Limb (tissue), 2 donors: ENCODE data around the gene WARS2.

Experiments
- DNase-seq, 2 donors: peaks; one replicate each; pipeline ENCODE4 v3.0.0-alpha.2; 2016; ENCODE audit errors: extremely low spot score in 2 of 2

WARS2 gene

DNA sequence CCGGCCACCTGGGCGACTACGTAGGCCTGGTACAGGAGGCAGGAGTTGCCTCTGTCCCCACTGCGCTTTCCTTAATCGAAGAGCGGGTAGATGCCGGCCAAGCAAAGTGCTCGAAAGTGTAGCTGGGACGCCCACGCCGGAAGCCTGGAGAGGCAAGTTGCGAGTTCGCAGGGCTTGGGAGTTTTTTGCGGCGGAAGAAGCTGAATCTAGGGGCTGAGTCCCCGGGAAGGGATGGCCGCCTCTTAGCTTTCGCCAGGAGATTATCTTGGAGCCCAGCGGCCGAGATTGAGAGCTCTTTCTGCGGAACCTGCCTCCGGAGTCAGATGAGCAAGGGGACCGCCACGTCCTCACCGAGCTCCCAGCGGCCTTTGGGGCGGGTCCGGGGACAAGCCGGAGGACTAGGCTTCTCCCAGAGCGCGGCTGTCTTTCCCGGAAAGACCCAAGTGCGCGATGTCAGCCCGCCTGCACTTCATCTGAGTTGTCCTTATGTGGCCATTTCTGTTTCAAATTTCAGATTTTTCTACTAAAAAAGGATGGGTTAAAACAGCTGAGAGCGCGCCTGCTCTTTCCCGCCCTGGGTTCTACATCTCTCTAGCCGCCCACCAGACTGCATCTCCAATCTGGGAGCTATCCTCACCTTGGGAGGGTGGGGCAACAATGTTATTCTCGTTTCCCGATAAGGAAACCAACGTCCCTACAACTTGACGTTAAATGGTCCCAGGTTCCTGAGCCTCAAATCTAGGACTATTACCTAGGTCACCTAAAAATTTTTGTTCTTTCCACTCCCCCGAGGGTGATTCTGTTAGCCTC is 139.9 kb downstream of the WARS2 start:
- peak in 1 of 2 donors; percentile 66 for DNase-seq

DNA sequence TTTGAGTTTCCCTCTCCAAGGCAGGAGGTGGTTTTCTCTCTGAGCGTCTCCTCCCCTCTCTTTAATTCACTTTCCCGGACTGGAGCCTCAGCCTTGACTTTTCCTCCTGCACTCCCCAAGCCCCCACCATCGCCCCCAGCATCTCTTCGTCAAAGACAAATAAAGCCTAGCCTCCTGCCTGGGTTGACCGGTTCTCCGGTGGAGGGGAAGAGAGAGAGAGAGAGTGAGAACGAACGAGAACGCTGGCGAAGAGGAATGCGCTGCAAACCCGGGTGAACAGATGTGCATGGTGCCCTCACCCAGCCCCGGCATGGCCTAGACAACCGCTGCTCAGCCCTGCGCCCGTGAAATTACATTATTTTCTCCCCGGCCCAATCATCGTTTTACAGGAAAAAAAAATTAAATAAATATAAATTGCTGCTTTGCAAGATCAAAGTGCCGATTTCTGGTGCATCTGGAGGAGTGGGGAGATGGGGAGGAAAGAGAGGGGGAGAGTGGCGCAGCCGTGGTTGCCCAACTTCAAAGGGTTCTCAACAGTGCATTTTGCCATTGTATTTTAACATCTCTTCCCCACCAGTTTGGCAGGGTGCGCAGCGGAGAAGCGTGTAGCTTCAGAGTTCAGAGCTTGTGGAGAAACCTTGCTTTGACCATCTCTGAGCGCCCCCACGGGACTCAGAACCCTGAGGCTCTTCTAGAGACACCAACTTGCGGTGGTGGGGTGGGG is 140.9 kb downstream of the WARS2 start:
- DNase-seq, result peak in 1 of 2 donors; percentile 45

DNA sequence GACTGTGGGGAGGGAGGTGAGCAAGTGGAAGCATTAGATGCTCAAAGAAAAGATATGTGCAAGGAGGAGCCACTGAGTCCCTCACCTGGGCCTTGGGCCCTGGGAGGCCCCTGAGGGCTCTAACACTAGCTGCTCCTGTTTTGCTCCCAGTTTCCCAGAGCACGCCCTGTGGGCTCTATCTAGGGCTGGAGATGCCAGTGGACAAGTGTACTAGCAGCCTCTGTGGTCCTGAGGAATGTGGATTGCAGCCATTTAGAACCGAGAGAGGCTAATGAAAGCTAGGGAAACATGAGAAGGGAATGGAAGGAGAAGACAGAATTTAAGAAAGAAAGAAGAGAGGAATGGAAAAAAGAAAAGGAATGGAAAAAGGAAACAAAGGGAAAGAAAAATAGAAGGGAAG is 142.3 kb downstream of the WARS2 start:
- no peak for DNase-seq

DNA sequence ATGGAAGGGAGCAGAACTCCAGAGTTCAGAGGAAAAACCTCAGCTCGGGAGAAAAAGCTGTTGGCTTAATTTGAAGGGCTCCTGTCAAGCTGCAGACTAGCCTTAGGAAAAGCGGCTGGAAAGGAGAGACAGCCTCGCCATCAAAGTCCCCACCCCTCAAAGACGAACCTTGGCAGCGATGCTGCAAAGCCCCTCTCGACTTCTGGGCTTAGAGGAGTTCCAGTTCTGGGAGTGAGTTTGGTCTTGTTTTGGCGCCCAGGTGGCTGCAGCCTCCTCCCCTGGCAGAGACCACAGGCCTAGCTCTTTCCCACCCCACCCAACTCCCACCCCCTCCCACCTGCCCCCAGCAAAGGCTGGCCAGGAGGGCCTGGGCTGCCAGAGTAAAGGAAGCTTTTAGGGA is 143.2 kb downstream of the WARS2 start:
- peak in 1 of 2 donors; percentile 27 for DNase-seq

DNA sequence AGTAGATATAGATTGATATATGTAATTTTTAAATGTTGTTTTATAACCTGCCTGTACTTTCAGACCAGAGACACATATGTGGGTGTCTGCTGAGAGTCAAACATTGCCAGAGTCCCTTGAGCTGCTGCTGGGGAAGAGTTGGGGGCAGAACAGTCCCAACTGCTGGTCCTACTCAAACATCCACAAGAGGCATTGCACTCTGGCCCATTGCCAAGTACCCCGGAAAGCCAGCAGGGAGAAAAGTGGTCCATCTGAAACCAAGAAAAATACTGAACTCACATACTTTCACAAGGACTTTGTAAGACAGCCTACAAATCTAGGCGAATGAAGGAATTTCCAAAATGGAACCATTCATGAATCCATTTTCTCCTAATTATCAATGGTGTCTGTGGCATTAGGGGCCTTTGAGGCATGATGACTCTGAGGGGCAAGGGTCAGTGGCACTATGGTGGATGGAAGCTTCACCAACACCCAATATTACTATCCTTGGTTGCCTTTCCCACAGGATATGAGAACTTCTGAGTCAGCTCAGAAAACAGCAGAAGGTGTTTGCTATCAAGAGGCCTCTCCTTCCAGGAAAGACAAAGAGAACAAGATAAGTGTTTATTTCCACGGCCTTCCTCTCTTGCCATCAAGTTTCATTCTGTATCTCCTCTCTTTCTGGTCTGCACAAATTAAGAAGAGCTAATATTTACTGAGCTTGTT is 145.0 kb downstream of the WARS2 start:
- no peak for DNase-seq

DNA sequence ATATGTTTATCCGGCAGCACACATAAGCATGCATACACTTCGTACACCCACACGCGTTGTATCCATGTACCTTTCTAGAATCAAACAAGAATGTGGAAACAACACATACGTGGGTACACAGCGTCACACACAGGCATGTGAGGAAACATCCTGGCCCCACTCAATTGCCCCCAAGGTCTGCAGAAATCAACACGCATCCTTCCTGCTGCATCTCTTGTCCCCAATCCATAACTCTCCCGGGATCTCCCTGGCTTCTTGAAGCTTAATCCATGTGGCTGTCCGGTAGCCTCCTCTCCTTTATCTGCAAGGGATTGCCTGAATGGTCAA is 146.8 kb downstream of the WARS2 start:
- no peak for DNase-seq

DNA sequence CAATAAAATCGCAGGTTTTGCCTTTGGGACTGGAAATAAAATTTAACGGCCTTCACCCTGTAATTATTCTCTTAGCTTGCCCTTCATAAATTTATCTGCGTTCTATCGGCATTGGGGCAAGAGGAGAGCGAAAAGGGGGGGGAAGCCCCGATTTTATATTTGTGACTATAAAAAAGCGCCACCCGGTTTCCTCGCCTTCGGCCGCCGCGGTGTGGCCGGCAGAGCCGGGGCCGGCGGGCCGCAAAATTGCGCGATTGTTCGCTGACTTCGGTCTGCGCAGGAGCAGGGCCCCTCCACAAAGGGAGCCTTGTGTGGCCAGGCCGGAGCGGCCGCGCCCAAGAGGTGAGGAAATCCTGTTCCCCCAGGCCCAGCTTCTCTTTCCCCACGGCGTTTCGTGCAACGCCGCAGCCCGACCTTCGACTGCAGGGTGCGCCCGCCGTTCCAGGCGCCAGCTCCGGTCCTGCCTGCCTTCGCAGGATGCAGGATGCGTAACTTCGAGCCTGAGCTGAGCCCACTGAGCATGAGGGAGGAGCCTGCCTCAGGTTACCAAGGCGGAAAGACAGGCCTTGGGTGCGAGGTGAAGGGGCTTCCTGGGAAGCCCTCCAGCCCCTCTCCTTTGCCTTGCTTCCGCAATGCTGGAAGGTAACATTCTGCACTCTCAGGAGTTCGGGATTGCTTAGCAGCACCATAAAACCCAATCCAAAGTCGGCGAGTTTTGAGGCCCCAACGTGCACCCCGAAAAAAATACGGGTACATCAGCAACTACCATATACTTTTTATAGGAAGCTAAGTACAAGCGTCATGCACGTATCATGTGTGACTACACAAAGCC is 147.4 kb downstream of the WARS2 start:
- no peak for DNase-seq

DNA sequence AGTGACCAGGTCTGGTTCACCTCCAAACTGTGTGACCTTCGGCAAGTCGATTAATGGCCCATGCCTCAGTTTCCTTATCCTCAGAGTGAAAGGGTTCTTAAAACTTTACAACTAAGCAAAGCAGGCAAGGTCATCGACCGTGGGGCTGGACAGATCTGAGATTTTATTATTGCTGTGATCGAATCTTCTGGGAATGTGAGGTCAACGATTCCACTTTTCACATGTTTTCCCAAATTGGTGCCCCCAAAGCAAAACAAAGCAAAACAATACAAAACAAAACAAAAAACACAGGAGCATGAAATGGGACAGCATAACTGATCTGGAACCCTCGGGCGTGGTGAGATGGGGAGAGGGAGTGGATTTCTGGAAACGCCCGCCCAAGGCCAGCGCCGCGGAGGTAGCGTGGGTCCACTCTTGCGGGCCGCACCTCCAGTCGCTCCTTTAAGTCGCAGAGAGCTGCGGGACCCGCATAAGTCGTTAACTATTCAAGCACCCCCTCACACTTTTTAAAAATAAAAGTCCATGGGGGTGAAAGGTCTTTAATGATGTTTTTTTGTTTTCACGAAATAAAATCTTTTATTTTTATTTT is 148.1 kb downstream of the WARS2 start:
- DNase-seq, result no peak

DNA sequence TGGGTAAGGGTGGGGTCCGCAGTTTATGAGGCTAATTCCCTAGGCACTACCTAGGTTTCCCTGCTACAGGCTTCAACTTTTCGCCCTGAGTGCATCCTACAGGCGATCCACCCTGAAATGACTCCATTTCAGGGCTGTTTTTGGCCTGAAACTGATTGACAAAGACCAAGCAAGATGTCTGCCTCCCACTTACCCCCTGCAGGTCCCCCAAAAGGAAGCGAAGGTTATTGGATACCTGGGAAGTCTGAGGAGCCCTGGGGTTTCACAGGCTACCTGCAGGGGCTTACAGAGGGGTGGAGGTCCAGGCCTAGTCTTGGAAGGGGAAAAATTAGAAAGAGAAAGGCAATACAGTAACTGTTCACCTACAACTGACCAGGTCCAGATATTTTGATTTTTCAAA is 149.0 kb downstream of the WARS2 start:
- no peak for DNase-seq

DNA sequence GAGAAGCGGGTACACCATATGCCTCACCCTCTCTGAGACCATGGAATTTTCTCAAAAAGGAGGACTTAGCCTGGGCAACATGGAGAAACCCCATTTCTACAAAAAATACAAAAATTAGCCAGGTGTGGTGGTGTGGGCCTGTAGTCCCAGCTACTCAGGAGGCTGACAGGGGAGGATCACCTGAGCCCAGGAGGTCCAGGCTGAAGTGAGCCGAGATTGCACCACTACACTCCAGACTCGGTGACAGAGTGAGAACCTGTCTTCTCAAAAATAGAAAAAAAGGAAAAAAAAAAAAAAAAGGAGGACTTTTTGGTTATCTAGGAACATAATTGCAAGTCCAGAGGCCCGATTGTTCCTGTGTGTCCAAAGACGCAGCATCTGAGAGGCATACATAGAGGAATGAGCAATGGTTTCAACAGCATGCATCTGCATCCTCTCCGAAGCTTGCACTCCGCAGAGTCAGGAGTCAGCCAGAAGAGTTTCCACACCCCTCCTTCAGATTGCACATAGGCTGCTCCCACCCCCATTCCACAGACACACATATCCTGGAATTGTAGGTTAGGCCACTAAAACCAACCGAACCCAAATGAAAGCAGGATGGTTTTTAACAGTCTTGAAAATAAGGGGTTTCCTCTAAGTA is 149.8 kb downstream of the WARS2 start:
- DNase-seq, result no peak

DNA sequence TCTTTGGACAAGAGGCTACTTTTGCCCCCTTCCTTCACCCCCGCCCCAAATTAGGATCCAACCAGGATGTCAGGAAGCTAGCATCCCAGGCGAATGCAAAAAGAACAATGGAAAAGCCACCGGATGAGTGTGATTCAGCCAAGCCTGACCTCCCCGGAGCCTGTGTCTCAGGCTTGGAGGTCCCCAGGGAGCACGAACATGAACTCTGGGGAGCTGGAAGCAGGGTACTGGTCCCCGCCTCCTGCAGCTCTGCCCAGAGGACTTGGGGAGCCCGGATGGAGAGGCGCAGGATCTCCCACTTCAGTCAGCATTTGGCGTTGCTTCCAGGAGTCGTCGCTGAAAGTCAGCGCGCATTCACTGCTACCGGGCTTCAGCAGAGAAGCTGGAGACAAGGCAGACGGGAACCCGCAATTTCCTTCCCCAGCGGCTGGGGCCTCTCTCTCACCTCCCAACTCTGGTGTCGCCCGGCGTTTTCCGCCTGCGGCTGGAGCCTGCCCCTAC is 150.5 kb downstream of the WARS2 start:
- no peak for DNase-seq

DNA sequence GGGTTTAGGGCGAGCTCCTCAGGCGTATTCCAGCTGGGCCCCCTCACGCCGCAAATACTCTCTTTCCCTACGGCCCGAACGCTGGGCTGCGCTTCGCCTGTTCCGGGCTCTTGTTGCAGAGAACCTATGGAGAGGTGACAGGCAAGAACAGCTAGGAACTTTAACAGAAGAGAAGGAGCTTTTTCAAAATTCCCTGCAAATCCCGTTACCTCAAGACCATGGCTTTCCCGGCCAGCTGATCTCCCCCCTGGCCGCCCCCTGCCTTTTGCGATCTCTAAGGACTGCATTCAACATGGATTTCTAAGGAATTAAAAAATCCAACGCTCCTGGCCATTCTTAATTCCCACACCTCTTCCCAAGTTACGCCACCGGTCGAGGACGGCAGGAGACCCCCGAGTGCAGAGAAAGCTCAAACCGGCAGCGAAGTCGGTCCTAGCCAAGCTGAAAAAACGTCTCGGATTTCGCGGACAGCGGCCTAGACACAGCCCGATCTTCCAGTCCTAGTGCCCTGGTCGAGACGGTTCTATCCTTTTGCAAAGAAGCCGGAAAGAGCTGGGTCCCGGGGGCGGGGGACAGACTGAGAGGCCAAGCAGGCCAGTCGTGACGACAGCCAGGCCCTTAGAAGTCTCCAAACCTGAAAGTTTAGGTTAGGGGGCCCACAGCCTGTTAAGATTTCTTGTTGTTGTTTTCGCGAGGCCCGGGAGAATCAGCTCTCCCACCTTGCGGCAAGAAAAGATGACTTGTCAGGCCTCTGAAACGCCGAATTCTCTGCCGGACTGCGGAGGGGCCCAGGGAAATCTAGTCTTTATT is 151.2 kb downstream of the WARS2 start:
- peak in 1 of 2 donors; percentile 69 for DNase-seq

DNA sequence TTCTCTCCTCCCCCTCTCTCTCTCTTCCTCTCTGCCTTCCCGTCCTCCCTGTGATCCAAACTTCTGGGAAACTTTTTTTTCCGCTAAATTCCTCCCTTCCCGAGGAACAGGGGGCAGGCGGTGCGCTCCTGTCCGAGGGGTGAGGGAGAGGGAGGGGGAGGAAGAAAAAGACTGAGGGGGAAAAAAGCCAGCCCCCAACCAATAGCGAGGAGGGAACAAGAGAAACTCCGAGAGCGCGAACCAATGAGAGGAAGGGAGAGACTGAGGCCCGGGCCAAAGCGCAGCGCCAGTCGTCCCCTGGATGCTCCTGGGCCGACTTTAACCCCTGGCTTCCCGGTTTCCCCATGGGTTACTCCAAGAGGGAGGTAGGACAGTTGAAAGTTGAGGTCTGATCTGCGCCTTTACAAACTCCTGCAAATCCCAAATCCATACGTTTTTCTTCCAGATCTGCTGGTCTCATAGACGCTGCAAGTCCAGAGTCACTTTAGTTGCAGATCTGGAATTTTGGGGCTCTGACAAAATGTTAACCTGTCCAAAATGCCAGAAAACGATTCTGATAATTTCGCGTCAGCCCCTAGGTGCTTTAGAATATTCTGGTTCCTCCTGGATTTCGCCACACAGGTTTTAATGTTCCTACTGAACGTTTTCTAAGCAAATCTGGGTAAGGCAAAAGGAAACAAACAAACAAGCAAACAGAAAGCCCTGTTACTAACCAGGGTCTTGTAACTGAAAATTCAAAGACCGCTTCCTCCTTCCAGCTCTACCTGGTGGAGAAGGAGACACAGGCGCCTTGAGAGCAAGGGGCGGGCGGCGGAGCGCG is 152.1 kb downstream of the WARS2 start, which contains the start of gene TBX15:
Gene TBX15, minus strand, starts transcription at position 158 of the 820 bp plus-strand sequence. CDS start 548 bp downstream, outside the sequence.
- DNase-seq, result peak; percentile 75 to 86

DNA sequence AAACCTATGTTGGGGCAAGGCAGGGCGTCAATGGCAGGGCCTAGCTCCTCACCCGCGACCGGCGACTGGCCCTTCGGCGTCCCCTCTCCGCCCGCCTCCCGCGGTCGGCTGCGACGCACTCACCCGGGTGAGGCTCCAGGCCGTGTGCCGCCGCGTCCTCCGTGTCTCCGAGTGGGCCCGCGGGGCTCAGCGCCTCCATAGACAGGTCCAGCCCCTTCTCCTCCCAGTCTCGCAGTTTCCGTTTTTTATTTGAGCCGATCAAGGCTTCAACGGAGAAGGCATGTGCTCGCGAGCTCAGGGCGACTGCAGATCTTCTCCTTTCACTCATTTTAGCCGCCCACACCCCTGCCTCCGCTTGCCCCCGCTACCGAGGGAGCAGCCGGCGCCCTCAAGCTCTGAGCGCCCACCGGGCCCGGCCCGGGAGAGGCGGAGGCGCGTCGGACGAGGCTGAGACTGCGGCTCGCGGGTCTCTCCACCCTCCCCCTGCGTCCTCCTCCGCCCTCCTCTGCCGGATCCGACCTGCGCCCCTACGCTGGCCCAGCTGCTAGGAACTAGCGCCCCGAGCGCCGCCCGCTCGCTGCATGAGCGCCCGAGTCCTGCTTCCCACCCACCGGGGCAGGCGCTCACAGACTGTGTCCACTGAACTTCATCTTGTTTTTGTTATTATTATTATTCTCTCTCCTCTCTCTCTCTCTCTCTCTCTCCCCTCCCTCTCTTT is 152.8 kb downstream of the WARS2 start:
- DNase-seq, result peak in 1 of 2 donors; percentile 79

DNA sequence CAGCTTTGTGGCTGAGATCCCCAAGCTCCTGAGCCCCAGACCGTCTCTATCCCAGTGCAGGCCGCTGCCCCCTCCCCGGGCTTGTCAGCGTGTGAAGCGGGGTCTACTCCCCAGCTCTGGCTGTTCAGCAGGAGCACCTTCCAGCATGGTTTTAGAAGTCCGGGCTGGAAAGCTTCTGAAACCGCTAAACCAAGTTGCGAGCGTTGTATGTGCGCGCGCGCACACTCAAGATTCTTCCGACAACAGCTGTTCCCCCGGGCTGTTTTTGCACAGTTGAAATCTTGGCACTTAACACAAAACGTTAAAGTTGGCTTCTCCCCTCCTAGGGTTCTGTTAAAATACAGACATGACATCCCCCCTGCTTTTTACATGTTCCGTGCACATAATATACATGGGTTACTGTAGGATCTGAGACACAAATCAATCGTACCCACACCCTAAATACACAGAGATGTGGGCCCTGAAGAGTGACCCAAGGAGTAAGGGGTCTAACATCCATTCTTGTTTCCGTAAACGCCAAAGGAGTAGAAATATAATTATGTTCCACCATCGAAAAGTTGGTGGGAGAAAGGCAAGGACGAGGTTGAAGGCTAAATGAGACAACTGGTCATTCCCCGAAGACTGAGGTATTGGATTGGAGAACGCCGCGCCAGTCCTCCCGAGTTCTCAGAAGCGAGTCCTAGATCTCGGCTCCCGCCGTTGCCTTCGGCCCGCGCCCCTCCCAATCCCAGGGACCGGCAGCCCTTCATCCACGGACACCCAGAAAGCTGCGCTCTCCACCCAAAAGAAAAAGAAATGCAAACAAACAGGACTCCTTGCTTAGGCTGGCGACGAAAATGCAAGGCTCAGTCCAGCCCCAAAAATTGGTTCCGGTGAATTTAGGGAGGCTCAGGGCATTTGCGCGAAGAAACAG is 153.6 kb downstream of the WARS2 start:
- DNase-seq, result peak in 1 of 2 donors; percentile 72

DNA sequence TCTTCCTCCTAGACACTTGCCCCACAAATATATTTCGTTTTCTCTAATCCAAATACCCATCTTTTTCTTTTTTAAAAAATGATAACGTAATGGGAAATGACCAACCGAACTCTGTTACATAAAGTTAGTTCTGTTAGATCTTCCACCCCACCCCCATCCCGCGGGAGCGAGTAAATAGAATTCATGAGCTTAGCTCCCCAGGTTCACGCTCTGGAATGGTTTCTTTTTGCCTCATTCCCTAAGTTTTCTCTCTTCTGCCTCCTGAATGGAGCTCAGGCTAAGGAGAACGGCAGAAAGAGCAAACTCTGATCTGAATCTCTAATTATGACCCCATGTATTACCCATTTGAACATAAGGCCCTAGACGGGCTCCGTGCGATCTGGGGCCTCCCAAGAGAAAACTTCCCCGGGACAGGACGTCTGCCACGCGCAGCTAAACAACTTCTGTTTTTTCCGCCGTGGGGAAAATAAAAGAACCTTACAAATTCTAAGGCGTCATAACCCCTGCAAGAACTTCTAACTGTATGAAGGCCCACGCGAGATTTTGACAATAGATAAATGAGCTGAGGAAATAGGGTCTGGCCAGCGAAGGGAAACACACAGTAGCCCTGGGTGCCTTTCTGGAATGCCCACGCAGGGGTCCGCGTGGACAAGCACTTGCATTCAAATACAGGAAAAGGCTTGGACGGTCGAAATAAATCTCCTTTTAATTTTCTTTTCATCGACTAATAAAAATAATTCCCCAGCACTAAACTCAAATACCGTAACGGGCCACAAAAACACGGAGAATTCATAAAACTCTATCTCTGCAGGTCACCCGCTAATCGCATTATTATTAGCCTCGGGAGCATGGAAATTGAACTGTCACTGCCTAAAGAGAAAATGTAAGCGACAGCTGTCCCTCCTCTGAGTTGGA is 154.6 kb downstream of the WARS2 start:
- no peak for DNase-seq
